SU-DHL-6 (cell line): ENCODE results near the gene FBXW4.

ENCODE experiments used
- CTCF ChIP-seq: fragments of 200-600 bp; sonication (generic); IDR thresholded peaks from one replicate; pipeline ENCODE4 v1.5.1; 2017; ENCODE audit warnings: antibody characterized with exemption, mild to moderate bottlenecking, low read length, moderate library complexity; ENCODE audit not compliant: insufficient read depth, poor library complexity, severe bottlenecking
- EZH2phosphoT487 ChIP-seq: fragments of 200-600 bp; sonication (generic), shearing (Covaris generic); conservative IDR thresholded peaks from 2 replicates; pipeline ENCODE4 v1.6.1; 2018; ENCODE audit warnings: mild to moderate bottlenecking, antibody characterized with exemption, low read length, moderate library complexity, mixed read lengths

- TF ChIP-seq CTCF: no peak
- TF ChIP-seq EZH2phosphoT487: no peak
These were observed 106.1 kb downstream of the FBXW4 start for GRCh38 chr10:101588879-101589278.
